H1 (cell line): ENCODE results near the gene TLR1. TPM values are rescaled to one million over a fixed set of nuclear protein-coding genes. Genes with fewer than 3 reads are reported as not detected.

Experiments
- CTCF ChIA-PET: fragments of 300-600 bp; sonication (Branson Sonifier 250); formaldehyde crosslinking; loops from one replicate; lab custom pipeline; 2021; ENCODE audit not compliant: partially characterized antibody; lab: Charles Lee
- POLR2A ChIA-PET: fragments of 300-600 bp; sonication (Branson Sonifier 250); formaldehyde crosslinking; loops from one replicate; lab custom pipeline; 2021; ENCODE audit warnings: inconsistent platforms; ENCODE audit not compliant: partially characterized antibody; lab: Charles Lee
- DNase-seq, 2 experiments: peaks; one replicate each; pipeline versions ENCODE4 v3.0.0 to v3.0.0-alpha.2; 2010 to 2022; ENCODE audit warnings: low spot score in 2 of 2, low read depth in 1 of 2, mixed read lengths in 1 of 2
- FAIRE-seq: peaks from 2 replicates; lab custom pipeline; 2011; peaks lifted over from hg19 to GRCh38; lab: Jason Lieb, UNC
- H2AFZ ChIP-seq: 2 replicates; pipeline ENCODE4 v1.8.1; 2012; ENCODE audit warnings: low read length, inconsistent platforms
- H2AK5ac ChIP-seq: 2 replicates; pipeline ENCODE4 v1.6.1; 2013; ENCODE audit warnings: low read depth, low read length
- H2BK120ac ChIP-seq: replicated peaks from 2 replicates; pipeline ENCODE3; 2013; ENCODE audit warnings: low read depth, low read length, inconsistent platforms
- H2BK12ac ChIP-seq: 2 replicates; pipeline ENCODE4 v1.6.1; 2013; ENCODE audit warnings: low read depth, low read length
- H2BK15ac ChIP-seq: 2 replicates; pipeline ENCODE4 v1.6.1; 2013; ENCODE audit warnings: low read length
- H2BK20ac ChIP-seq: 2 replicates; pipeline ENCODE4 v1.6.1; 2013; ENCODE audit warnings: low read length
- H2BK5ac ChIP-seq: 2 replicates; pipeline ENCODE4 v1.6.1; 2013; ENCODE audit warnings: low read depth, low read length
- H3K14ac ChIP-seq: 2 replicates; pipeline ENCODE4 v1.6.1; 2013; ENCODE audit warnings: inconsistent platforms; ENCODE audit not compliant: insufficient read length
- H3K18ac ChIP-seq: 2 replicates; pipeline ENCODE4 v1.6.1; 2013; ENCODE audit warnings: low read length; ENCODE audit errors: extremely low read depth
- H3K23ac ChIP-seq: 2 replicates; pipeline ENCODE4 v1.6.1; 2013; ENCODE audit warnings: inconsistent platforms; ENCODE audit not compliant: insufficient read length
- H3K23me2 ChIP-seq: 2 replicates; pipeline ENCODE4 v1.6.1; 2013; ENCODE audit warnings: low read depth, low read length
- H3K27ac ChIP-seq: 2 replicates; pipeline ENCODE4 v1.6.1; 2011; ENCODE audit warnings: low read depth, low read length, inconsistent platforms
- H3K27me3 ChIP-seq, 4 experiments: replicated peaks in 1 of 4; 1 replicate in 1 of 4; 2 replicates in 3 of 4; pipeline versions ENCODE4 v1.6.1 to v1.8.1; 2011 to 2013; ENCODE audit warnings: low read length in 3 of 4, mild to moderate bottlenecking in 3 of 4, inconsistent platforms in 2 of 4, mixed read lengths in 2 of 4, moderate library complexity in 1 of 4; ENCODE audit not compliant: control insufficient read depth in 3 of 4, insufficient read depth in 3 of 4; ENCODE audit errors: extremely low read depth in 1 of 4
- H3K36me3 ChIP-seq, 4 experiments: 2 replicates each; pipeline versions ENCODE4 v1.6.1 to v1.8.1; 2011 to 2013; ENCODE audit warnings: mild to moderate bottlenecking in 4 of 4, low read length in 3 of 4, moderate library complexity in 2 of 4, control low read depth in 1 of 4, inconsistent platforms in 1 of 4; ENCODE audit not compliant: insufficient read depth in 4 of 4, control insufficient read depth in 2 of 4
- H3K4ac ChIP-seq: replicated peaks from 2 replicates; pipeline ENCODE3; 2013; ENCODE audit warnings: low read length, low read depth, mixed read lengths, inconsistent platforms; ENCODE audit not compliant: insufficient read length
- H3K4me1 ChIP-seq, 4 experiments: replicated peaks in 1 of 4; 1 replicate in 1 of 4; 2 replicates in 3 of 4; pipeline versions ENCODE4 v1.6.1 to v1.8.1; 2011 to 2013; ENCODE audit warnings: low read length in 3 of 4, inconsistent platforms in 2 of 4, mixed read lengths in 1 of 4; ENCODE audit not compliant: insufficient read depth in 4 of 4, control insufficient read depth in 3 of 4
- H3K4me2 ChIP-seq, 2 experiments: 2 replicates each; pipeline versions ENCODE4 v1.6.1 to v1.8.1; 2011 to 2013; ENCODE audit warnings: low read depth in 2 of 2, low read length in 2 of 2, control low read depth in 1 of 2, inconsistent platforms in 1 of 2, mild to moderate bottlenecking in 1 of 2; ENCODE audit not compliant: insufficient read depth in 1 of 2
- H3K4me3 ChIP-seq, 4 experiments: fragments of 200-600, 300-600 bp in 1 of 4; sonication (generic), shearing (Covaris generic), sonication (Bioruptor Twin) in 1 of 4; 2 replicates each; pipeline versions ENCODE4 v1.5.1 to v1.8.1; 2011 to 2016; ENCODE audit warnings: low read length in 4 of 4, low read depth in 3 of 4, control low read depth in 2 of 4, inconsistent platforms in 2 of 4, mild to moderate bottlenecking in 2 of 4, mixed read lengths in 1 of 4, moderate library complexity in 1 of 4; ENCODE audit not compliant: insufficient read depth in 2 of 4; ENCODE audit errors: extremely low read depth in 1 of 4
- H3K56ac ChIP-seq: replicated peaks from 2 replicates; pipeline ENCODE3; 2013; ENCODE audit warnings: low read depth, mild to moderate bottlenecking, mixed read lengths, low read length, inconsistent platforms; ENCODE audit not compliant: insufficient read length
- H3K79me1 ChIP-seq: 2 replicates; pipeline ENCODE4 v1.6.1; 2013; ENCODE audit warnings: low read depth, low read length, control low read depth
- H3K79me2 ChIP-seq, 2 experiments: 2 replicates each; pipeline versions ENCODE4 v1.6.1 to v1.8.1; 2012 to 2013; ENCODE audit warnings: low read length in 2 of 2, mild to moderate bottlenecking in 2 of 2, inconsistent platforms in 1 of 2; ENCODE audit not compliant: insufficient read depth in 2 of 2, control insufficient read depth in 1 of 2
- H3K9ac ChIP-seq, 4 experiments: replicated peaks in 1 of 4; 1 replicate in 1 of 4; 2 replicates in 3 of 4; pipeline versions ENCODE4 v1.6.1 to v1.8.1; 2011 to 2013; ENCODE audit warnings: low read depth in 3 of 4, low read length in 3 of 4, control low read depth in 2 of 4, mild to moderate bottlenecking in 2 of 4, moderate library complexity in 2 of 4, inconsistent platforms in 1 of 4; ENCODE audit errors: extremely low read depth in 1 of 4
- H3K9me3 ChIP-seq, 2 experiments: 2 replicates each; pipeline versions ENCODE4 v1.6.1 to v1.8.1; 2012 to 2013; ENCODE audit warnings: mild to moderate bottlenecking in 2 of 2, moderate library complexity in 2 of 2, control low read depth in 1 of 2, inconsistent platforms in 1 of 2, low read depth in 1 of 2, low read length in 1 of 2, mixed read lengths in 1 of 2; ENCODE audit not compliant: insufficient read depth in 2 of 2
- H4K20me1 ChIP-seq, 2 experiments: replicated peaks in 1 of 2; 2 replicates each; pipeline versions ENCODE3 to v1.8.1; 2011 to 2013; ENCODE audit warnings: inconsistent platforms in 2 of 2, low read length in 2 of 2, mild to moderate bottlenecking in 1 of 2; ENCODE audit not compliant: insufficient read depth in 2 of 2, control insufficient read depth in 1 of 2
- H4K5ac ChIP-seq: 2 replicates; pipeline ENCODE4 v1.6.1; 2013; ENCODE audit warnings: low read length, low read depth, mixed read lengths, inconsistent platforms; ENCODE audit not compliant: insufficient read length
- H4K8ac ChIP-seq: 2 replicates; pipeline ENCODE4 v1.8.0; 2013; ENCODE audit warnings: mild to moderate bottlenecking, moderate library complexity, low read length, inconsistent platforms; ENCODE audit not compliant: insufficient read depth; ENCODE audit errors: extremely low read depth
- H4K91ac ChIP-seq: replicated peaks from 2 replicates; pipeline ENCODE3; 2013; ENCODE audit warnings: low read length, mixed read lengths, inconsistent platforms; ENCODE audit not compliant: insufficient read length
- ASH2L ChIP-seq: fragments of 200-600, 300-600 bp; sonication (generic); IDR thresholded peaks from one replicate; pipeline ENCODE4 v1.7.1; 2017; ENCODE audit warnings: low read length
- ATF2 ChIP-seq: IDR thresholded peaks from 2 replicates; pipeline ENCODE4 v1.6.1; 2012; ENCODE audit warnings: low read length, inconsistent platforms
- CBX8 ChIP-seq: fragments of 300-800, 300-1000 bp; sonication (generic); IDR thresholded peaks from 2 replicates; pipeline ENCODE4 v1.7.1; 2016; ENCODE audit warnings: low read depth, low read length, borderline replicate concordance
- CHD2 ChIP-seq: IDR thresholded peaks from 2 replicates; pipeline ENCODE4 v1.6.1; 2012; ENCODE audit warnings: low read length, improper control_type of control experiment
- CTBP2 ChIP-seq: IDR thresholded peaks from 2 replicates; pipeline ENCODE4 v1.7.0; 2011; ENCODE audit warnings: borderline replicate concordance, mild to moderate bottlenecking, moderate library complexity, mixed read lengths, low read length; ENCODE audit not compliant: insufficient read depth, insufficient read length
- HDAC2 ChIP-seq, 2 experiments: fragments of 300-600 bp in 1 of 2; sonication (generic) in 1 of 2; IDR thresholded peaks; 2 replicates each; pipeline ENCODE4 v1.6.1; 2011 to 2012; ENCODE audit warnings: low read depth in 2 of 2, low read length in 2 of 2, mild to moderate bottlenecking in 2 of 2, moderate library complexity in 2 of 2, borderline replicate concordance in 1 of 2, inconsistent platforms in 1 of 2
- KDM1A ChIP-seq: fragments of 200-600, 300-600 bp; sonication (generic); IDR thresholded peaks from 2 replicates; pipeline ENCODE4 v1.7.1; 2016; ENCODE audit warnings: mild to moderate bottlenecking, low read length, borderline replicate concordance
- PHF8 ChIP-seq: fragments of 200-600 bp; sonication (generic); conservative IDR thresholded peaks from 2 replicates; pipeline ENCODE4 v1.7.1; 2012; ENCODE audit warnings: low read depth, mild to moderate bottlenecking, inconsistent platforms, low read length, moderate library complexity
- YY1 ChIP-seq: IDR thresholded peaks from 2 replicates; pipeline ENCODE4 v1.6.1; 2011; ENCODE audit warnings: low read depth, mild to moderate bottlenecking, low read length
- WGBS, 2 experiments: shearing (Covaris generic) in 1 of 2; methylation state at CpG; one replicate each; pipeline versions ENCODE4 v1.1.6 to v1.1.7; 2013 to 2015; ENCODE audit warnings: low lambda C conversion rate in 2 of 2, mixed read lengths in 2 of 2, inconsistent platforms in 1 of 2, low coverage in 1 of 2, missing lambda C conversion rate in 1 of 2; ENCODE audit not compliant: insufficient replicate concordance in 2 of 2, insufficient coverage in 1 of 2, insufficient read length in 1 of 2; ENCODE audit errors: extremely low coverage in 1 of 2, missing lambda C conversion rate in 1 of 2; 5-methylcytosine and 5-hydroxymethylcytosine counted together
- polyA plus RNA-seq, 7 experiments: library from polyadenylated mRNA; depleted of rRNA in 3 of 7; stranded (reverse) in 5 of 7; unstranded in 2 of 7; fragments of >200 nt in 5 of 7; fragments of 200-250 nt in 2 of 7; gene quantifications; 1 replicate in 5 of 7; 2 replicates in 1 of 7; 4 replicates in 1 of 7; pipeline versions ENCODE4 v1.2.1 to v1.2.3, GENCODE V29; 2011 to 2013; ENCODE audit warnings: missing spikeins in 2 of 7, mixed read lengths in 2 of 7
- total RNA-seq: library from RNA; stranded (reverse); fragmentation: NEBNext Ultra II Directional; extraction: Animal tissue kit (Norgen Biotek cat#: 25700); gene quantifications from 2 replicates; pipeline ENCODE4 v1.2.1, GENCODE V29; 2021

Gene TLR1
- total and polyA plus RNA-seq, 2 of the 8 experiments (the other 6 are each of a cell fraction or from before 2014, with no cell fraction given) = not detected

GRCh38 chr4:38837849-38838248, 33.3 kb upstream of the TLR1 start:
- H3K9ac ChIP-seq = no peak overlapping the region
- no peak overlapping the region for H2AK5ac ChIP-seq
- no peaks in the 10 kb centered on the region for H3K9me3 ChIP-seq
- H2BK120ac ChIP-seq = no peak overlapping the region
- H3K4me2 ChIP-seq = no peak overlapping the region
- H3K18ac ChIP-seq = no peak overlapping the region
- H3K79me1 ChIP-seq = no peaks in the 10 kb centered on the region
- no peak overlapping the region for H4K8ac ChIP-seq
- POLR2A ChIA-PET = no interaction called here
- H2AFZ ChIP-seq = no peak overlapping the region
- no peak overlapping the region for H3K4me3 ChIP-seq
- FAIRE-seq (no peak), DNase-seq (no peak)
- H2BK5ac ChIP-seq = no peak overlapping the region
- no peak overlapping the region for H2BK20ac ChIP-seq
- WGBS, 2 experiments = 83% methylated on average over 2 of the region's 2 CpGs; no CpG with 5 or more reads in 1 of the 2 experiments
- no peak overlapping the region for H4K91ac ChIP-seq
- H3K4ac ChIP-seq = no peak overlapping the region
- H3K56ac ChIP-seq = no peak overlapping the region
- H2BK12ac ChIP-seq = no peak overlapping the region
- H2BK15ac ChIP-seq = no peak overlapping the region
- no peaks in the 10 kb centered on the region for H3K79me2 ChIP-seq
- H3K36me3 ChIP-seq = no peaks in the 10 kb centered on the region
- H3K23ac ChIP-seq = no peak overlapping the region
- peaks cover 0 to under 1% (median 0%) of the 10 kb centered on the region in 4 experiments; a peak in 1 of 7 replicates for H3K4me1 ChIP-seq
- H3K14ac ChIP-seq = no peak overlapping the region
- no peak overlapping the region for H4K5ac ChIP-seq
- H3K27ac ChIP-seq = no peak overlapping the region
- no peaks in the 10 kb centered on the region; the same call in 1 of the 2 replicates for H3K23me2 ChIP-seq
- no peaks in the 10 kb centered on the region for H3K27me3 ChIP-seq
- CTCF ChIA-PET = interaction anchor here (1.9 to 2.2 kb wide), 2 partner anchors 8 to 23 kb away, joined by 6 to 9 read pairs; no protein-coding TSS in a partner anchor
- TF ChIP-seq CTBP2 (no peak), ATF2 (no peak), YY1 (no peak), PHF8 (no peak), CHD2 (no peak), HDAC2 (IDR thresholded peaks at IDR 0.05; ENCODE audit: borderline replicate concordance in 1 of 2, low read depth in 2 of 2, low read length in 2 of 2) (no peak), ASH2L (no peak), KDM1A (no peak), CBX8 (no peak)
- TF ChIP-seq, all 59 proteins: peak for 0
- no peaks in the 10 kb centered on the region for H4K20me1 ChIP-seq
